Smooth muscle cell of trachea (primary cell): Measurements from ENCODE around the gene ADNP2. TPM values are rescaled to one million over a fixed set of nuclear protein-coding genes. Genes with fewer than 3 reads are reported as not detected.

Experiments used
- total RNA-seq: library from RNA; depleted of rRNA; stranded (reverse); fragments of >200 nt; gene quantifications from 2 replicates; pipeline ENCODE4 v1.2.1, GENCODE V29; 2014

ADNP2 gene
- 16.9 and 22.4 TPM in 2 replicates for total RNA-seq

GRCh38 chr18:80108739-80109675, at the start of gene ADNP2:
ADNP2 (plus strand) TSS chr18:80109262; CDS start chr18:80117543, 8,281 bp downstream.

Other genes with a start within 250 kb of the ADNP2 start
- gene SLC66A2, start 157.6 kb upstream of the ADNP2 start, total RNA-seq, result 40.3 and 64.3 TPM in 2 replicates
- gene HSBP1L1, start 144.6 kb upstream of the ADNP2 start, total RNA-seq, result 4.0 and 5.8 TPM in 2 replicates
- 30.3 and 58.5 TPM in 2 replicates for gene TXNL4A, start 120.7 kb upstream of the ADNP2 start, total RNA-seq
- 23.7 and 29.4 TPM in 2 replicates for gene RBFA, start 74.8 kb upstream of the ADNP2 start, total RNA-seq
- gene PARD6G, start 138.3 kb downstream of the ADNP2 start, total RNA-seq, result 0.73 and 5.8 TPM in 2 replicates